Lower leg skin (tissue), 3 donors: Measurements from ENCODE around the gene CHD6.

Experiments used
- POLR2A ChIP-seq, 2 donors: fragments of 450-650 bp; IDR thresholded peaks; one replicate each; pipeline ENCODE4 v1.6.1; 2016 to 2017; ENCODE audit warnings: antibody characterized with exemption in 2 of 2, mild to moderate bottlenecking in 1 of 2, moderate library complexity in 1 of 2
- TF ChIP-seq, protein P1 (sequence below), 3 donors: fragments of 450-650 bp; IDR thresholded peaks; one replicate each; pipeline ENCODE4 v1.5.1; 2016; ENCODE audit warnings: antibody characterized with exemption in 3 of 3, mild to moderate bottlenecking in 3 of 3, moderate library complexity in 2 of 3

DNA sequence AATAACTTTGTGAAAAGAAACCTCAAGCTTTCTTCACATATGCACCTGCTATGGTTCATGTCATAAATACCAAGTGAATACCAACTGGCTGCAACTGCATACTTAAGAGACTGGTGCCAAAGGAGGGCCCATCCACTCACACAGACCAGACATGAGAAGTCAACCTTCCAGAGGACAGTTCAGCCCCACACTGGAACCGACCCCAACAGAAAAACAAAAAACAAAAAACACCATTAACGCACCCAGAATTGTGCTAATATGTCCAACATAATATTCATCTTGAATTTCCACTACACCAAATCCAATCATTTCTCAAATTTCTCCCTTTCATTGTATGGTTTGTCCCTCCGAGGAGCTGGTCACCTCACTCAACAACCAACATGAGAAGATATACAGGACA is 42.8 kb downstream of the CHD6 start:
- TF ChIP-seq, protein P1, sequence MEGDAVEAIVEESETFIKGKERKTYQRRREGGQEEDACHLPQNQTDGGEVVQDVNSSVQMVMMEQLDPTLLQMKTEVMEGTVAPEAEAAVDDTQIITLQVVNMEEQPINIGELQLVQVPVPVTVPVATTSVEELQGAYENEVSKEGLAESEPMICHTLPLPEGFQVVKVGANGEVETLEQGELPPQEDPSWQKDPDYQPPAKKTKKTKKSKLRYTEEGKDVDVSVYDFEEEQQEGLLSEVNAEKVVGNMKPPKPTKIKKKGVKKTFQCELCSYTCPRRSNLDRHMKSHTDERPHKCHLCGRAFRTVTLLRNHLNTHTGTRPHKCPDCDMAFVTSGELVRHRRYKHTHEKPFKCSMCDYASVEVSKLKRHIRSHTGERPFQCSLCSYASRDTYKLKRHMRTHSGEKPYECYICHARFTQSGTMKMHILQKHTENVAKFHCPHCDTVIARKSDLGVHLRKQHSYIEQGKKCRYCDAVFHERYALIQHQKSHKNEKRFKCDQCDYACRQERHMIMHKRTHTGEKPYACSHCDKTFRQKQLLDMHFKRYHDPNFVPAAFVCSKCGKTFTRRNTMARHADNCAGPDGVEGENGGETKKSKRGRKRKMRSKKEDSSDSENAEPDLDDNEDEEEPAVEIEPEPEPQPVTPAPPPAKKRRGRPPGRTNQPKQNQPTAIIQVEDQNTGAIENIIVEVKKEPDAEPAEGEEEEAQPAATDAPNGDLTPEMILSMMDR (IDR thresholded peaks at IDR 0.05) = no peak
- TF ChIP-seq POLR2A (IDR thresholded peaks at IDR 0.05) = no peak
